Transverse colon (tissue), 4 donors: ENCODE data around the gene PPP1R3D. TPM values are rescaled to one million over a fixed set of nuclear protein-coding genes. Genes with fewer than 3 reads are reported as not detected.

ENCODE experiments used
- DNase-seq: peaks from one replicate; pipeline ENCODE4 v3.0.0-alpha.2; 2019
- H3K27ac ChIP-seq, 4 donors: fragments of 200-600 bp; sonication (generic); 2 replicates each; pipeline ENCODE4 v1.5.1; 2016 to 2018; ENCODE audit warnings: inconsistent platforms in 4 of 4
- H3K27me3 ChIP-seq: fragments of 200-600 bp; sonication (generic); 2 replicates; pipeline ENCODE4 v1.5.1; 2017; ENCODE audit warnings: inconsistent platforms
- H3K36me3 ChIP-seq, 4 donors: fragments of 200-600 bp; sonication (generic); 2 replicates each; pipeline ENCODE4 v1.5.1; 2017 to 2019; ENCODE audit warnings: inconsistent platforms in 4 of 4
- H3K4me1 ChIP-seq, 4 donors: fragments of 200-600 bp; sonication (generic); 2 replicates each; pipeline ENCODE4 v1.5.1; 2017 to 2020; ENCODE audit warnings: inconsistent platforms in 4 of 4
- H3K4me3 ChIP-seq, 4 donors: fragments of 200-600 bp; sonication (generic); 1 replicate in 1 of 4; 2 replicates in 3 of 4; pipeline versions ENCODE4 v1.5.1 to v1.6.1; 2017 to 2019; ENCODE audit warnings: inconsistent platforms in 4 of 4
- H3K9me3 ChIP-seq, 2 donors: fragments of 200-600 bp; sonication (generic); 2 replicates each; pipeline ENCODE4 v1.5.1; 2017 to 2019; ENCODE audit warnings: inconsistent platforms in 2 of 2
- EP300 ChIP-seq: sonication (generic); formaldehyde crosslinking; IDR thresholded peaks from one replicate; pipeline ENCODE4 v1.6.1; 2017; ENCODE audit warnings: antibody characterized with exemption, low read depth
- POLR2A ChIP-seq: fragments of 450-650 bp; IDR thresholded peaks from one replicate; pipeline ENCODE4 v1.6.1; 2016; ENCODE audit warnings: antibody characterized with exemption, mild to moderate bottlenecking, moderate library complexity
- POLR2AphosphoS5 ChIP-seq, 3 donors: sonication (generic); formaldehyde crosslinking; IDR thresholded peaks; one replicate each; pipeline ENCODE4 v1.6.1; 2016; ENCODE audit warnings: antibody characterized with exemption in 3 of 3
- WGBS, 2 donors: methylation state at CpG; one replicate each; pipeline ENCODE4 v1.1.5; 2018; ENCODE audit warnings: low coverage in 1 of 2; 5-methylcytosine and 5-hydroxymethylcytosine counted together
- in situ Hi-C, 4 donors: fragments of 200-750 bp; cut with MboI; loops; one replicate each; pipeline versions ENCODE4 v1.15.0 to v1.15.1; 2017; ENCODE audit warnings: low sequenced_read_pairs in 3 of 4, low pct_ligation_motif_present in 1 of 4, low pct_unique_long_range_greater_than_20kb in 1 of 4
- intact Hi-C: fragments of 100-400 bp; cut with DNase I; formaldehyde crosslinking; loops from one replicate; pipeline ENCODE4 v1.15.1; 2023; ENCODE audit warnings: low total_unique reads
- total RNA-seq, 4 donors: library from RNA; depleted of rRNA; stranded (reverse); fragments of >200 nt; gene quantifications; one replicate each; pipeline ENCODE4 v1.1.0, GENCODE V29; 2016
- TF ChIP-seq, protein P1 (sequence below), 5 experiments: fragments of 200-600 bp in 3 of 5; fragments of 450-650 bp in 2 of 5; sonication (generic) in 3 of 5; IDR thresholded peaks; 1 replicate in 2 of 5; 2 replicates in 3 of 5; pipeline ENCODE4 v1.5.1; 2016 to 2017; ENCODE audit warnings: antibody characterized with exemption in 5 of 5, inconsistent platforms in 3 of 5, mild to moderate bottlenecking in 2 of 5, moderate library complexity in 1 of 5

Gene PPP1R3D
- total RNA-seq, 4 donors from 2014 or later: 6.0 to 17.6 (median 12.2) TPM

GRCh38 chr20:59933849-59934585 lies 6.1 kb downstream of the PPP1R3D start:
- peaks cover 15 to 40% (median 20%) of the 10 kb centered on the region in 4 donors for H3K4me1 ChIP-seq
- TF ChIP-seq EP300 (no peak), POLR2AphosphoS5 (IDR thresholded peaks at IDR 0.05) (peak in 1 of 3 donors; percentile 5), POLR2A (no peak)
- TF ChIP-seq, protein P1, sequence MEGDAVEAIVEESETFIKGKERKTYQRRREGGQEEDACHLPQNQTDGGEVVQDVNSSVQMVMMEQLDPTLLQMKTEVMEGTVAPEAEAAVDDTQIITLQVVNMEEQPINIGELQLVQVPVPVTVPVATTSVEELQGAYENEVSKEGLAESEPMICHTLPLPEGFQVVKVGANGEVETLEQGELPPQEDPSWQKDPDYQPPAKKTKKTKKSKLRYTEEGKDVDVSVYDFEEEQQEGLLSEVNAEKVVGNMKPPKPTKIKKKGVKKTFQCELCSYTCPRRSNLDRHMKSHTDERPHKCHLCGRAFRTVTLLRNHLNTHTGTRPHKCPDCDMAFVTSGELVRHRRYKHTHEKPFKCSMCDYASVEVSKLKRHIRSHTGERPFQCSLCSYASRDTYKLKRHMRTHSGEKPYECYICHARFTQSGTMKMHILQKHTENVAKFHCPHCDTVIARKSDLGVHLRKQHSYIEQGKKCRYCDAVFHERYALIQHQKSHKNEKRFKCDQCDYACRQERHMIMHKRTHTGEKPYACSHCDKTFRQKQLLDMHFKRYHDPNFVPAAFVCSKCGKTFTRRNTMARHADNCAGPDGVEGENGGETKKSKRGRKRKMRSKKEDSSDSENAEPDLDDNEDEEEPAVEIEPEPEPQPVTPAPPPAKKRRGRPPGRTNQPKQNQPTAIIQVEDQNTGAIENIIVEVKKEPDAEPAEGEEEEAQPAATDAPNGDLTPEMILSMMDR (IDR thresholded peaks at IDR 0.05): peak; percentile 85 to 97 (median 96)
- in situ Hi-C loops (no loop called here), intact Hi-C loops (no loop called here)
- 19 to 25% methylated on average over 5 to 48 of the region's 59 CpGs for WGBS, 2 donors
- no peaks in the 10 kb centered on the region for H3K27me3 ChIP-seq
- peak overlapping the region; percentile 50 to 77 (median 56) for H3K4me3 ChIP-seq
- H3K9me3 ChIP-seq: no peaks in the 10 kb centered on the region
- peak; percentile 82 for DNase-seq
- no peaks in the 10 kb centered on the region for H3K36me3 ChIP-seq
- peak overlapping the region; percentile 73 to 78 (median 76) for H3K27ac ChIP-seq

DNA sequence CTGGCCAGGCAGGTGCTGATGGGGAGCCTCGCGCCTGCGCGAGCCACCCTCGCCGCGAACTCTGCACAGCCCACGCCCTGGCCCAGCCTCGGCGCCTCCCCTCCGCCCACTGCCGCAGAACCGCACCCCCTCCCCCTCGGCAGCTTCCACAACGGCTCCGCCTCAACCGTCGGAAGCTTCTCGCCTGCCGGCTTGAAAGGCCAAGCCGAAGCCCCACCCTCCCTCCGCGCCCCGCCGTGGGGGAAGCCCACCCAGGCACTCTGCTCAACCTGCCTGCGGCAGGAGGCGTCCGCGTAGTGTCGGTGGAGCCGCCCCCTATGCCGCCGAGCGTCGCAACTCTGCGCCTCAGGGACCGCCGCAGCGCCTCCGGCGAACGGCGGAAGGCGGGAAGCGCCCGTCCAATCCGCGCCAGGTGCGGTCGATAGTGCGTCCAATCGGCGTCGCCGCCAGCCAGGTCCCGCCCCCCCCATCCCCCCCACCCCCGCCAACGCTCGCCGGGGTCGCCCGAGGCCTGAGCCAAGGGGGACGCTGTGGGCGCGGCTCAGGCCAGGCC lies 6.7 kb downstream of the PPP1R3D start, which contains the start of gene SYCP2:
SYCP2 (minus strand) TSS at position 342 of the 553 bp plus-strand sequence. CDS start 11,224 bp downstream, outside the sequence.
- in situ Hi-C loops (no loop called here), intact Hi-C loops (no loop called here)
- Histone ChIP-seq H3K36me3 (no peaks in the 10 kb centered on the region), H3K27me3 (no peaks in the 10 kb centered on the region), H3K9me3 (no peaks in the 10 kb centered on the region), H3K4me3 (peak within 1 kb of the TSS; percentile 50 to 77 (median 56)), H3K27ac (peak within 1 kb of the TSS; percentile 73 to 78 (median 76)), H3K4me1 (peaks cover 8 to 34% (median 14%) of the 10 kb centered on the region in 4 donors)
- TF ChIP-seq EP300 (no peak), POLR2AphosphoS5 (IDR thresholded peaks at IDR 0.05) (no peak), POLR2A (no peak)
- TF ChIP-seq, protein P1 (IDR thresholded peaks at IDR 0.05): no peak
- WGBS, 2 donors: 74% methylated on average over 36 of the region's 65 CpGs; no CpG with 5 or more reads in 1 of the 2 donors
- DNase-seq: peak; percentile 28

DNA sequence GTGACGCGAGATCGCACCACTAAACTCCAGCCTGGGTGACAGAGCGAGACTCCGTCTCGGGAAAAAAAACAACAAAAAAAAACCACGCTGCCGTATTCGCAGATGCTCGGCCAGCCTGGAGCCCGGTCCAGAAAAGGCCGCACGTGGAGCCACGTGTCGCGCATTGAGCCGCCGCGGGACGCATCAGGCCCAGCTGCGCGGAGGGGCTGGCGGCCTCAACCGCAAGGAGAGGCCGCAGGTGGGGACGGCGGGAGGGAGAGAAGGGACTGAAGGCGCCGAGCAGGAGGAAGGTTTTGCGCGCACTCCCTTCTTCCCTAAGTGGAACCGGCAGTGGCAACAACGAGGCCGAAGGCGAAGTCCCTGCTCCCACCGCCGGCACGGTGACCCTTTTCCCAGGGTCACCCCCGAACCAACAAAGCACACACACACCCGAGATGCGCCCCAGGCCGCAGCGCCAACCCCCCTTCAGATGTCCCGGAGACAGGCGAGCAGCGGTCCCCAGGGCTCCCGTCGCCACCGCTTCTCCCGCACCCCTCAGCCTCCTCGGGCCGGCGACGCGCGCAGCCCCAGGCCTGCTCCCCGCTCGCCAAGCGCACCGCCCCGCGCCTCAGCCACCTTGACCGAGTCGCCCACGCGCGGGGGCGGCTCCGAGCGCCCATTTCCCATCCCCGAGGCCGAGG lies 7.3 kb downstream of the PPP1R3D start:
- 92% methylated on average over 72 of the region's 72 CpGs; no CpG with 5 or more reads in 1 of the 2 donors for WGBS, 2 donors
- Histone ChIP-seq H3K36me3 (no peaks in the 10 kb centered on the region), H3K27ac (no peak overlapping the region), H3K4me1 (peaks cover 2 to 27% (median 8%) of the 10 kb centered on the region in 4 donors), H3K4me3 (peak overlapping the region in 2 of 4 donors; percentile 62 to 77), H3K9me3 (no peaks in the 10 kb centered on the region), H3K27me3 (no peaks in the 10 kb centered on the region)
- in situ Hi-C loops: no loop called here
- DNase-seq: no peak
- TF ChIP-seq POLR2A (no peak), EP300 (no peak), POLR2AphosphoS5 (IDR thresholded peaks at IDR 0.05) (no peak)
- TF ChIP-seq, protein P1 (IDR thresholded peaks at IDR 0.05): no peak
- intact Hi-C loops: no loop called here
